Gastroesophageal sphincter (tissue), 3 donors: ENCODE measurements around the gene PIANP.

Experiments used
- POLR2A ChIP-seq, 2 donors: fragments of 450-650 bp; IDR thresholded peaks; one replicate each; pipeline ENCODE4 v1.6.1; 2017; ENCODE audit warnings: antibody characterized with exemption in 2 of 2, mild to moderate bottlenecking in 2 of 2, moderate library complexity in 1 of 2
- TF ChIP-seq, protein P1 (sequence below), 4 experiments: fragments of 200-600 bp in 2 of 4; fragments of 450-650 bp in 2 of 4; sonication (generic) in 1 of 4; IDR thresholded peaks; one replicate each; pipeline ENCODE4 v1.5.1; 2017 to 2019; ENCODE audit warnings: antibody characterized with exemption in 4 of 4, mild to moderate bottlenecking in 2 of 4, moderate library complexity in 2 of 4

DNA sequence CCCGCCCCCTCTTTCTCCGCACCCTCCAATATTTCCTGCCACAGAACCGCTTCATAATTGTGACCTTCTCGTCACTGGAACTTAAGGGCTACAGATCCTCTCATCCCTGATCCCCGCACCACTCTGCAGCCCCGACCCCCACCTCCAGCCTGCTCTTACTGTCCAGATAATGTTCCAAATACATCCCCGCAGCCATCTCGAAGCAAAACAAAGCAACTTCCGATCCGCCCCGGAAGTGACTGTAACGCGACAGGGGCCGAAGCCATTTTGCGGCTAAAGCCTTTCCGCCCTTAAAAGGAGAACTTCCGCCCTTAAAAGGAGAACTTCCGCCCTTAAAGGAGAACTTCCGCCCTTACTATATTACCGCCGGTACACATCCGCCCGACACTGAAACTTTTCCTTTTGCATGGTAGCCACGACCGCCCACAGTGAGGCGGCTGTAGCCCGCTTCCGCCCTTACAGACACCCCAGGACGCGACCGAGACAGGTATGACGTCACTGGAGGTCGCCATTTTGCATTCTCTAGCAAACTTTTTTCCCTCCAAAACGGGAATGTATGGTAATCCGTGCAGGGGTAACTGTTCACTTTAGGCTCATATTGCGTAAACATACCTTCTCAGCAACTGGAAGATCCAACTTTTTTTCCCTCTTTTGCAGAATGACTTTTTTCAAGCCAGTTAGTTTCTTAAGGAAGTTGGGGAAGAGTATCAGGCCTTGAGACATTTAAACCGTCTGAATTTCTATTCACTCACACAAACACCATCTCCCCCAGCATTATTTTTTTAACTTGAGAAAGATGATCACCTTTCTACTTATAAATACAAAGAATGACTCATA, 37.5 kb downstream of the PIANP start, which contains the start of gene ING4:
- TF ChIP-seq, protein P1, sequence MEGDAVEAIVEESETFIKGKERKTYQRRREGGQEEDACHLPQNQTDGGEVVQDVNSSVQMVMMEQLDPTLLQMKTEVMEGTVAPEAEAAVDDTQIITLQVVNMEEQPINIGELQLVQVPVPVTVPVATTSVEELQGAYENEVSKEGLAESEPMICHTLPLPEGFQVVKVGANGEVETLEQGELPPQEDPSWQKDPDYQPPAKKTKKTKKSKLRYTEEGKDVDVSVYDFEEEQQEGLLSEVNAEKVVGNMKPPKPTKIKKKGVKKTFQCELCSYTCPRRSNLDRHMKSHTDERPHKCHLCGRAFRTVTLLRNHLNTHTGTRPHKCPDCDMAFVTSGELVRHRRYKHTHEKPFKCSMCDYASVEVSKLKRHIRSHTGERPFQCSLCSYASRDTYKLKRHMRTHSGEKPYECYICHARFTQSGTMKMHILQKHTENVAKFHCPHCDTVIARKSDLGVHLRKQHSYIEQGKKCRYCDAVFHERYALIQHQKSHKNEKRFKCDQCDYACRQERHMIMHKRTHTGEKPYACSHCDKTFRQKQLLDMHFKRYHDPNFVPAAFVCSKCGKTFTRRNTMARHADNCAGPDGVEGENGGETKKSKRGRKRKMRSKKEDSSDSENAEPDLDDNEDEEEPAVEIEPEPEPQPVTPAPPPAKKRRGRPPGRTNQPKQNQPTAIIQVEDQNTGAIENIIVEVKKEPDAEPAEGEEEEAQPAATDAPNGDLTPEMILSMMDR (IDR thresholded peaks at IDR 0.05), result no peak
- peak; percentile 2 to 41 for TF ChIP-seq POLR2A (IDR thresholded peaks at IDR 0.05)
